GM21619 (cell line): Measurements from ENCODE around the gene STX17.

Source experiments
- ATAC-seq: cut with Tn5 transposase; IDR thresholded peaks from one replicate; pipeline ENCODE4 v1.9.1; 2021; ENCODE audit not compliant: unreplicated experiment

Gene STX17

DNA sequence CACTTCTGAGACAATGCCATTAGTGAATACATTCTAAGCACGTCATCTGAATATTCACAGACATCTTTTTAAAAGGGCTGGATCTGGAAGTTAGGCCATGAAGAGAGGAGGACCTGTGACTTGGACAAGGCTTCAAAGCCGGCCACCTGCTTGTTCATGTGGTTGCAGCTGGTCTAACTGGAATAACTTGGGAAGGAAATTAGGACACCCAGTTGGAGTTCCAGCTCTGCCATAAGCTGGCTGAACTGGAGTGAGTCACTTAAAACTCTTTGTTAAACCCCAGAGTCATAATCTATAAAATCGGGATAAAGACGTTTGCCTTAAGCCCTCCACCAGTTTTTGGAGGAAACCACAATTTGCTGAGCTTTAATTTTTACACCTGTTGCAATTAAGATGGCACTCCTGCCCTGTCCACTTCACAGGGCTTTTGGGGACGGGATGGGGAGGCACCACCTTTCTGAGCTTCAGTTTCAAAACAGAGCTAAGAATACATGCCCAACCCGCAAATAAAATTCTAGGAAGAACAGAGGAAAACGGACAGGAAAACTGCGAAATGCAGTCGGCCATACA lies 536 bp upstream of the STX17 start:
- ATAC-seq = no peak

- ATAC-seq = no peak
These were observed 716 bp downstream of the STX17 start for GRCh38 chr9:99907208-99907532.

GRCh38 chr9:99911600-99911999 lies 5.1 kb downstream of the STX17 start:
- ATAC-seq = no peak

GRCh38 chr9:99916650-99917049 lies 10.2 kb downstream of the STX17 start:
- ATAC-seq = no peak

DNA sequence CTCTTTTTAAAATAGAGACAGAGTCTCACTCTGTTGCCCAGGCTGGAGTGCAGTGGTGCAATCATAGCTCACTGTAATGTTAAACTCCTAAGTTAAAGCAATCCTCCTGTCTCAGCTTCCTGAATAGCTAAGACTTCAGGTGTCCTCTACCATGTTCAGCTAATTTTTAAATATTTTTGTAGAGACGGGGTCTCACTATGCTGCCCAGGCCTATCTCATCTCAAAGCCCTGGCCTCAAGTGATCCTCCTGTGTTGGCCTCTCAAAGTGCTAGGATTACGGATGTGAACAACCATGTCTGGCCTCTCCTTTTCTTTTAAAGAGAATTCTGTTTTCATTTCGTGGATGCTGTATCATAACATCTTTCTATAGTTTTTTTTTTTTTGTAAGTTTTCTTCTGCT lies 11.7 kb downstream of the STX17 start:
- ATAC-seq = no peak

- ATAC-seq = no peak
These were observed 13.5 kb downstream of the STX17 start for GRCh38 chr9:99919930-99920329.

GRCh38 chr9:99921875-99922710 lies 15.6 kb downstream of the STX17 start:
- no peak for ATAC-seq

DNA sequence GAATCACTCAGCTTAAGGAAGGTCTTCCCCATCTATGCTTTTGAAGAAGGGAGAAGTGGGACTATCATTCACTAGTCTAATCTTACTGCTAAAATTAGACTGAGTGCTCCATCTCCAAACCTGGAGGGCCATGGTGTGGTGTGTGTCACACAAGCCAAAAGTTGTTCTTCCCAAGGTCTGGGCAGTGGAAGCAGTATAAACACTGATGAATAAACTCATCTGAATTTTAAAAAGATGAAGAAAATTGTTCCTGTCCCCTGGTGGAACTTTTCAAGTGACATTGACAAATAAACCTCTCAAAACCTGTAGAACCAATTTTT lies 16.2 kb downstream of the STX17 start:
- no peak for ATAC-seq

- ATAC-seq = no peak
These were observed 19.1 kb downstream of the STX17 start for GRCh38 chr9:99925541-99925940.

DNA sequence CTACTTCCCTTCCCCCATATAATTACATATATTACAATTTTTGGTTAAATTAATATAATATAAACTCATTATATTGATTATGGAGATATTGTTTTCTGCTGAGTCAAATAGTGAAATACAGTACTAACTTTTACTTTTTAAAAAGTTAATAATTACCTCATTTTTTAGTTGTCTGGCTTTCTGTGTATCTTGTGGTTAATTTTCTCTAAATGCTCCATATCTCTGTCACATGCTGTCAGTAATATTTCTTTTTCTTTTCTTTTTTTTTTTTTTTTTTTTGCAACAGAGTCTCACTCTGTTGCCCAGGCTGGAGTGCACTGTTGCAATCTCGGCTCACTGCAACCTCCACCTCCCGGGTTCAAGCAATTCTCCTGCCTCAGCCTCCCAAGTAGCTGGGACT lies 23.2 kb downstream of the STX17 start:
- no peak for ATAC-seq

GRCh38 chr9:99931155-99931840 lies 24.8 kb downstream of the STX17 start:
- ATAC-seq = no peak

DNA sequence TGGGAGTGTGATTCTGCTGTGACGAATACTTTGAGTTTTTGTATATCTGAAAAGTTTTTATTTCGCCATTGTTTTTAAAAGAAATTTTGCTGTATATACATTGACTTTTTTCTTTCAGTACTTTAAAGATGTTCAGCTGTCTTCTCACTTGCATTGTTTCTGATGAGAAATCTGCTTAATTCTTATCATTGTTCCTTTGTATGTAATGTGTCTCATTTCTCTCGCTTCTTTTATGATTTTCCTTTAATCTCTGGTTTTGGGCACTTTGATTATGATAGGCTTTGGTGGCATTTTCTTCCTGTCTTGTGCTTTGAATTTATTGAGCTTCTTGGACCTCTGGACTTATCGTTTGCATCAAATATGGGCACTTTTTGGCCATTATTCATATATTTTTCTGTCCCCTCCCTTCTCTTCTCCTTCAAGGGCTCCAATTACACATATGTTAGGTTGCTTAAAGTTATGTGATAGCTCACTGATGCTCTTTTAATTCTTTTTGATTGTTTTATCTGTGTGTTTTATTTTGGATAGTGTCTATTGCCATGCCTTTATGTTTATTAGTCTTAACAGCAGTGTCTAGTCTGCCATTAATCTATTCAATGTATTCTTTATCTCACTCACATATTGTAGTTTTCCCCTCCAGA lies 30.6 kb downstream of the STX17 start:
- ATAC-seq = no peak

- ATAC-seq = no peak
These were observed 40.9 kb downstream of the STX17 start for GRCh38 chr9:99947395-99947794.

GRCh38 chr9:99948482-99948881 lies 42.0 kb downstream of the STX17 start:
- ATAC-seq = no peak

- ATAC-seq = no peak
These were observed 42.4 kb downstream of the STX17 start for GRCh38 chr9:99948896-99949295.

GRCh38 chr9:99953861-99954507 lies 47.5 kb downstream of the STX17 start:
- no peak for ATAC-seq

GRCh38 chr9:99954819-99955218 lies 48.4 kb downstream of the STX17 start:
- peak; percentile 79 for ATAC-seq

DNA sequence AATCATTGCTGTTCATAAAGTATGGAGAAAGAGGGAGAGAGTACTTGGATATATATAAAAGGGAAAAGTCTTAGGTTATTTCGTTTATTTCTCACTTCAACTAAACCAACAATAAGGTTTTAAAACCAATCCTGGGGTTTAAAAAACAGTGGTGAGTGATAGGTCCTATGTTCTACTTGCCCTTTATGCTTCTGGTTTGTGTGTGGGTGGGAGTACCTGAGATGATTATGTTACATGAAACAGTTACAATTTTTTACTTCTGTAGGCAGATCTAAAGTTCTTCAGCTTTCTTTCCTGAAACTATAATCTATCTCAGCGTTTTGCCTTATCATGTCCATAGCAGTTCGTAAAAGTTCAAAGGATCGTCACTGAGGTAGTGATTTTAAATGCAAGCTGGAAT lies 49.2 kb downstream of the STX17 start:
- ATAC-seq = no peak

GRCh38 chr9:99962680-99963261 lies 56.3 kb downstream of the STX17 start:
- no peak for ATAC-seq

DNA sequence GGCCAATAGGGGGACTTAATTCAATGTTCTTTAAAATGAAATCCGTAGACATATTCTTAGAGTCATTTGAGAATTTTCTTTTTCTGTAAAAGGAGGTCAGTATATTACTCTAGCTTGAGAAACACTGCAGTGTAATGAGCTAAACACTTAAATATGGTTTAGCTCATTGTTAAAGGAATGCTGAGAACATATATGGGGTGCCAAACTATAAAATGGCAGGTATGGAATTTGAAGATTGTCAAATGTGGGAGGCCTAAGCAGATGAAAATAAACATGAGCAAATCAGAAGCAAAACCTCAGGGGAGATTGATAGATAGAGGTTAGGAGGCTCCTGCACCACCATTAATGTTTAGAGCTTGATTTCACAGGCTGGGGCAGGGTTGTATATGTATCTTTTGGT lies 57.9 kb downstream of the STX17 start:
- no peak for ATAC-seq

GRCh38 chr9:99966001-99966400 lies 59.5 kb downstream of the STX17 start:
- no peak for ATAC-seq
